Stimulated activated CD4-positive, alpha-beta T cell treated with anti-CD3 and anti-CD28 coated beads, Interleukin-4, amount 100 ng/mL, for 24 hours (primary cell): ENCODE data around the gene TRIM62.
"Not testable (repeated sequence)": the region's sequence is repeated elsewhere in the genome, so short reads cannot be mapped to it uniquely, and the experiment has no call there.

Experiments
- DNase-seq: peaks from one replicate; pipeline ENCODE4 v3.0.0-alpha.2; 2020

TRIM62 gene

GRCh38 chr1:33158366-33158765, 23.5 kb downstream of the TRIM62 start:
- DNase-seq: no peak

GRCh38 chr1:33157131-33157530, 24.7 kb downstream of the TRIM62 start:
- no peak for DNase-seq

DNA sequence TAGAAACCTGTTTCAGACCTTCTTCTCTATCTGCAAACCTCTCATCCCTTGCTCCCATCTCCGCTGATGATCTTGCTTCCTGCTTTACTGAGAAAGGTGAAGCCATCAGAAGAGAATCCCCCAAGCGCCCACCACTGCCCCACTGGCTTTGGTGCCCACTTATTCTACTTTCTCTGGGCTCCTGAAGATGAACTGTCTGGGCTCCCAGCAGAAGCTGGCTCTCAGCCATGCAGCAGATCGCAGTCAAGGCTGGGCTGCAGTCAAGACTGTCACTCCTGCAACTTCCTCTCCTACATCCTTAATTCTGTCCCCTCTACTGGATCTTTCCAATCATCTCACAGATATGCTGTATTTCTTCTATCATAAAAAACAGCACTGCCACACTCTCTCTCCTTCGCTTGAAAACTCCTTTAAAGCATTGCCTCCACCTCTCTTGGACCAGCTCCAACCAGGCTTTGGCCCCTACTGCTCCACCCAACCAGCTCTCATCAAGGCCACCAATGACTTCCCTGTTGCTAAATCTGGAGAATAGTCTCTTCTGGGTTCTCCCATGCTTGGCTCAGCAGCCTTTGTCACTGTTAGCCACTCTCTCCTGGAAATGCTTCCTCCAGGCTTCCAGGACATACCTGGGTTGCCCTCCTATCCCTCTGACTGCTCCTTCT, 25.8 kb downstream of the TRIM62 start:
- no peak for DNase-seq

DNA sequence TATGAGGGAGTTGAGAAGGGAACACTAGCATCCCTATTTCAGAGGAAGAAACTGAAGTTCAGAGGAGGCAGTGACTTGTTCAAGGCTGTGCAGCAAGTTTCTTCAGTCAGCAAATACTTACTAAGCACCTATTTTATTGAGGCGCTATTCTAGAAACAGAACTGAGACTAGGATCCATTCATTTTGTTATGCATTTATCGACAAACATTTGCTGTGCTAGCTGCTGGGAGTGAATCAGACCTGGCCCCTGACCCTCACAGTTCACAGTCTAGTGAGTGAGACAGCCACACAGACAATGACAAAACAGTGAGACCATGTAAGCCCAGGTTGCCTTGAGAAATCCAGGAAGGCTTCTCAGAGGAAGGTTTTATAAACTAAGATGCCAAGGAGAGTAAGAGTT, 28.2 kb downstream of the TRIM62 start:
- DNase-seq: no peak

GRCh38 chr1:33152685-33153432, 29.0 kb downstream of the TRIM62 start:
- no peak for DNase-seq

- DNase-seq: no peak
Observed at GRCh38 chr1:33151116-33151515, 30.7 kb downstream of the TRIM62 start.

- DNase-seq: no peak
Observed at GRCh38 chr1:33150522-33150921, 31.3 kb downstream of the TRIM62 start.

DNA sequence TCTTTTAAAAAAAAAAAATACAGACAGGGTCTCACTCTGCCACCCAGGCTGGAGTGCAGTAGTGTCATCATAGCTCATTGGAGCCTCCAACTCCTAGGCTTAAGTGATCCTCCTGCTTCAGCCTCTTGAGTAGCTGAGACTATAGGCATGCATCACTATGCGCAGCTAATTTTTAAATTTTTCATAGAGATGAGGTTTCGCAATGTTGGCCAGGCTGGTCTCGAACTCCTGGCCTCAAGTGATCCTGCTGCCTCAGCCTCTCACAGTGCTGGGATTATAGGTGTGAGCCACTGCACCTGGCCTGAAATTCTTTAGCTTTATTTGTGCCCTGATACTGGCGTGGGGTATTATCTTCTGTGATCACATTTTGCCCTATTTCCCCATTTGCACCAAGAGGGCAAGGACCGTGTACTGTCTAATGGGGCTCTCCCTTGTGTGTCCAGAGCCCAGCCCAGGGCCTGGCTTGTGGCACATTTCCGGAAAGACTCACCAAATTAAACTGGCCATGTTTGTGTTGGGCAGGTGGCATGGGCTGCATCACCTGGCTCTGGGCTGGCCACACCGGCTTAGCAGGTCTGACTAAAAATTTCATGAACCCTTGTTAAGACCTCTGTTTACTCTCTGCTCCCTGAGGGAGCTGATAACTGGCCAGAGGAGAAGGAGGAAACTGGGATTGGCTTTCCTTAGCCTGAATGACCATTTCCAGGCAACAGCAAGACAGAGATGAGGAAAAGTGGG, 32.2 kb downstream of the TRIM62 start:
- no peak for DNase-seq

- DNase-seq: no peak
Observed at GRCh38 chr1:33148615-33149014, 33.2 kb downstream of the TRIM62 start.

DNA sequence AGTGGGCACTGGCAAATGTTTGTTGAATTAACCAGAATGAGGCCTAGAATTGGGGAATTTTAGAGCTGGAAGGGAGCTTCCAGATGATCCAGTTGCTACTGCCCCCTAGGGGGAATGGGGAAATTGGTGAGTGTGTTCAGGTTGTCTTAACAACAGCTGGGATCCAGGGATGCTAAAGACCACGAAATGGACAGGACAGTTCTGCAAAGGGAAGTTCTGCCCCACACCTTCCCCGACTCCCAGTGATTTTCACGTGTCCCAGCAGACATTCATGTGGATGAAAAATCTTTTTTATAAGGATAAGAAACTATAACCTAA, 33.9 kb downstream of the TRIM62 start:
- DNase-seq: no peak

DNA sequence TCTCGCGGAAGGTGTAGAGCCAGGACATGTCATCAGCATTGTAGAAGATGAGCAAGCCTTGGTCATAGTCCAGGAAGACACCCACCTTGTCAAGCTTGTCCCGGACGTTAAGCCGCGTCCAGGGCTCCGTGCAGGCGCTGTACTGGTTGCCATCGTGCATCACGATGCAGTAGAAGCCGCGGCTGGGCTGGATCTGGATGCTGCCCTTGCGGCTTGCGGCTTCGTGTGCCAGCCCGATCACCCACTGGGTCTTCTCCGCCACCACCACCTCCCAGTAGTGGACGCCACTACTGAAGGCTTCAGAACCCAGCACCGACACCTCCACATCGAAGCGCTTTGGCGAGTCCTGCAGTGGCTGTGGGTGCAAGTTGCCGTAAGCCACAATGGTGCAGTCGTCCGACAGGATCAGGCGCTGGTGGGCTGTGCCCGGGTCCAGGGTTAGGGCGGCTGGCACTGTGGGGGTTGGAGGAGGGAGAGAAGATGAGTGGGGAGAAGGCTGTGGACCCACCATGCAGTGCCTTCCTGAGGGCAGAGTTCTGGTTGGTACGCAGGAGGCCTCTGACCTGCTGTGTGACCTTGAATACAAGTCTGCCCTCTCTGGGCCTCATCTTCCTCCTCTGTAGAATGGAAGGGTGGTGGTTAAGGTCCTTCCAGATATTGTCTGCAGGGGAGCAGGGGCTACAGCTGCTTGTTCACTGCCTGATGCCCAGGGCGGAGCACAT, 34.4 kb downstream of the TRIM62 start:
- no peak for DNase-seq

GRCh38 chr1:33146003-33146402, 35.8 kb downstream of the TRIM62 start:
- no peak for DNase-seq

DNA sequence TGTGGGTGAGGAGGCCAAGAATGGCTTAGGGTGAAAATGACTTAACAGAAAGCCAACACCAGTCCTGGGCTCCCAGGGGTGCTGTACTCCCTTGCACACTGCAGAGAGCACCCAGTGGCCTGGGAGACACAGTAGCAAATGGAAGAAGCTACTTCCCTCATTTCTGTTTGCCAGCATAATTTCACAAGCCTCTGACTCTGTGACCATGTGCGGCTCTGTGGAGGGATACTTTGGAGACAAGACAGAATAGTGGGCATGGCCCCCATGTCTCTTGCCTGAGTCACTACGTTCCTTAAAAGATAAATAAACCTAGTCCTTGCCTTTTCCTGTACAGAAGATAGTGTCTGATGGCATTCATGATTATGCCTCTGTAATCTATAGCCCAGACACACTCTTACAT, 38.1 kb downstream of the TRIM62 start:
- DNase-seq: no peak

GRCh38 chr1:33143176-33143575, 38.7 kb downstream of the TRIM62 start:
- no peak for DNase-seq

GRCh38 chr1:33142483-33143064, 39.3 kb downstream of the TRIM62 start:
- no peak for DNase-seq

- DNase-seq: no peak
Observed at GRCh38 chr1:33141781-33142180, 40.1 kb downstream of the TRIM62 start.

DNA sequence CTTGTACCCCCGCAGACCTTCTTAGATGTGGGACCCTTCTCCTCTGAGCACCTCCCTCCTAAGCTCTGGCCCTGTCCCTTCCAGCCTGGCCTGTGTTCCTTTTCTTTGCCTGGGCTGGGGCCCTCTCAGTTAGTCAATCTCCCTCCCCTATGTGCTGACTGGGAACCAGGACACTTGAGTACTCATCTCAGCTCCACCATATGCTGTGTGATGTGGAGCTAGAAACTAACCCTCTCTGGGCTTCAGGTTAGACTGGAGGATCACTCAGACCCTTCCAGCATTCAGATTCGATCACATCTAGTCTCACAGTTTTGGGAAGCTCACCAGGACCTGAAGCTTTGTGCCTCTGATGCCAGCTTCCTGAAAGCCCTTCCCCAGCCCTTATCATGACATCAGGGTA, 40.6 kb downstream of the TRIM62 start:
- DNase-seq: no peak

- DNase-seq: no peak
Observed at GRCh38 chr1:33140153-33141149, 41.4 kb downstream of the TRIM62 start.

GRCh38 chr1:33137800-33138199, 44.0 kb downstream of the TRIM62 start:
- peak; percentile 23 for DNase-seq

DNA sequence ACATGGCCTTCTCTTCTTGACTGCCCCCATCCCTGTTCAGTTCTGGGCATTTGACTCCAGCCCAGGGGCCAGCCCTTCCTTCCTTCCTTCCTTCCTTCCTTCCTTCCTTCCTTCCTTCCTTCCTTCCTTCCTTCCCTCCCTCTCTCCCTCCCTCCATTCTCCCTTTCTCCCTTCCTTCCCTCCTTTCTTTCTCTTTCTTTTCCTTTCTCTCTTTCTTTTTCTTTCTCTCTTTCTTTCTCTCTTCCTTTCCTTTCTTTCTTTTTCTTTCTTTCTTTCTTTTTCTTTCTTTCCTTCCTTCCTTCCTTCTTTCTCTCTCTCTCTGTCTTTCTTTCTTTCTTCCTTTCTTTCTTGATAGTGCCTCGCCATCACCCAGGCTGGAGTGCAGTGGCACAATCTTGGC, 45.8 kb downstream of the TRIM62 start:
- DNase-seq: not testable (repeated sequence)

GRCh38 chr1:33133478-33134105, 48.3 kb downstream of the TRIM62 start:
- DNase-seq: no peak
